Thoracic aorta (tissue), 2 donors: ENCODE measurements around the gene ADGRL3. TPM values are rescaled to one million over a fixed set of nuclear protein-coding genes. Genes with fewer than 3 reads are reported as not detected.
"Not testable (repeated sequence)": the region's sequence is repeated elsewhere in the genome, so short reads cannot be mapped to it uniquely, and the experiment has no call there.

Source experiments
- ATAC-seq: fragments of 150-250 bp; one replicate; pipeline ENCODE4 v1.8.0; 2017; ENCODE audit warnings: low read depth; ENCODE audit not compliant: insufficient number of reproducible peaks, low FRiP score
- DNase-seq: peaks from one replicate; pipeline ENCODE4 v3.0.0-alpha.2; 2020; ENCODE audit warnings: low spot score
- H3K27ac ChIP-seq, 2 donors: fragments of 200-600 bp; sonication (generic); 1 replicate in 1 of 2; 2 replicates in 1 of 2; pipeline ENCODE4 v1.5.1; 2016; ENCODE audit warnings: mild to moderate bottlenecking in 2 of 2, moderate library complexity in 2 of 2
- H3K27me3 ChIP-seq: fragments of 200-600 bp; sonication (generic); replicated peaks from 2 replicates; pipeline ENCODE4 v1.6.0; 2016; ENCODE audit warnings: mild to moderate bottlenecking; ENCODE audit not compliant: insufficient read depth
- H3K36me3 ChIP-seq: fragments of 200-600 bp; sonication (generic); one replicate; pipeline ENCODE4 v1.5.1; 2016
- H3K4me1 ChIP-seq, 2 donors: fragments of 200-600 bp; sonication (generic); 1 replicate in 1 of 2; 2 replicates in 1 of 2; pipeline versions ENCODE4 v1.5.1 to v1.6.0; 2016; ENCODE audit warnings: low read depth in 2 of 2, mild to moderate bottlenecking in 1 of 2; ENCODE audit not compliant: control insufficient read depth in 1 of 2
- H3K4me3 ChIP-seq: fragments of 200-600 bp; sonication (generic); 2 replicates; pipeline ENCODE4 v1.5.1; 2016; ENCODE audit warnings: mild to moderate bottlenecking
- H3K9me3 ChIP-seq: fragments of 200-600 bp; sonication (generic); 2 replicates; pipeline ENCODE4 v1.5.1; 2016
- CTCF ChIP-seq: fragments of 200-600 bp; sonication (generic); IDR thresholded peaks from one replicate; pipeline ENCODE4 v1.5.1; 2019; ENCODE audit warnings: antibody characterized with exemption
- total RNA-seq, 2 donors: library from RNA; depleted of rRNA; stranded (reverse); fragments of >200 nt; gene quantifications; one replicate each; pipeline versions ENCODE4 v1.1.0 to v1.2.3, GENCODE V29; 2016

The ADGRL3 gene
- total RNA-seq, 2 donors from 2014 or later = 17.5 to 18.1 TPM

GRCh38 chr4:61500883-61501282, 300.8 kb downstream of the ADGRL3 start:
- ATAC-seq (no peak), DNase-seq (no peak)
- no peaks in the 10 kb centered on the region for H3K9me3 ChIP-seq
- H3K36me3 ChIP-seq = no peaks in the 10 kb centered on the region
- no peak overlapping the region for H3K27ac ChIP-seq
- H3K27me3 ChIP-seq = no peaks in the 10 kb centered on the region
- no peaks in the 10 kb centered on the region for H3K4me1 ChIP-seq
- TF ChIP-seq CTCF = no peak
- H3K4me3 ChIP-seq = no peak overlapping the region

GRCh38 chr4:61501812-61502211, 301.7 kb downstream of the ADGRL3 start:
- no peak overlapping the region for H3K27ac ChIP-seq
- ATAC-seq = no peak
- H3K4me1 ChIP-seq = no peaks in the 10 kb centered on the region
- H3K9me3 ChIP-seq = no peaks in the 10 kb centered on the region
- no peak for DNase-seq
- no peaks in the 10 kb centered on the region for H3K27me3 ChIP-seq
- TF ChIP-seq CTCF = no peak
- no peak overlapping the region for H3K4me3 ChIP-seq
- no peaks in the 10 kb centered on the region for H3K36me3 ChIP-seq

GRCh38 chr4:61505773-61506685, 305.9 kb downstream of the ADGRL3 start:
- DNase-seq = no peak
- H3K4me1 ChIP-seq = peaks cover 3 to 13% of the 10 kb centered on the region in 2 donors
- H3K4me3 ChIP-seq = no peak overlapping the region
- TF ChIP-seq CTCF = no peak
- H3K27ac ChIP-seq = no peak overlapping the region
- H3K36me3 ChIP-seq = no peaks in the 10 kb centered on the region
- no peak for ATAC-seq
- H3K27me3 ChIP-seq = no peaks in the 10 kb centered on the region
- H3K9me3 ChIP-seq = no peaks in the 10 kb centered on the region

GRCh38 chr4:61507091-61507490, 307.0 kb downstream of the ADGRL3 start:
- no peaks in the 10 kb centered on the region for H3K27me3 ChIP-seq
- H3K36me3 ChIP-seq = no peaks in the 10 kb centered on the region
- no peak for DNase-seq
- ATAC-seq = no peak
- no peak overlapping the region for H3K4me3 ChIP-seq
- no peak for TF ChIP-seq CTCF
- H3K27ac ChIP-seq = no peak overlapping the region
- H3K9me3 ChIP-seq = no peaks in the 10 kb centered on the region
- H3K4me1 ChIP-seq = peaks cover 10 to 18% of the 10 kb centered on the region in 2 donors

- H3K36me3 ChIP-seq, H3K4me3 ChIP-seq, H3K27ac ChIP-seq, H3K27me3 ChIP-seq, H3K9me3 ChIP-seq, ATAC-seq, DNase-seq: not testable (repeated sequence)
- peaks cover 10 to 18% of the 10 kb centered on the region in 2 donors for H3K4me1 ChIP-seq
Observed at GRCh38 chr4:61509721-61510241, 309.7 kb downstream of the ADGRL3 start.
